D341Med (cell line): ENCODE measurements around the gene TM2D3.

ENCODE experiments used
- DNase-seq: peaks from one replicate; pipeline ENCODE4 v3.0.0; 2012; ENCODE audit warnings: low spot score

The TM2D3 gene

GRCh38 chr15:101652098-101652785 is at the start of gene TM2D3:
TM2D3 (minus strand) TSS chr15:101652381; CDS start chr15:101652361, 20 bp downstream.
- peak; percentile 99 for DNase-seq

GRCh38 chr15:101698314-101698713 is 46.1 kb upstream of the TM2D3 start:
- no peak for DNase-seq

GRCh38 chr15:101697488-101697887 is 45.3 kb upstream of the TM2D3 start:
- no peak for DNase-seq

- DNase-seq = no peak
Observed at GRCh38 chr15:101696829-101697228, 44.6 kb upstream of the TM2D3 start.

- no peak for DNase-seq
Observed at GRCh38 chr15:101694261-101694660, 42.1 kb upstream of the TM2D3 start.

GRCh38 chr15:101692801-101693598 is 40.8 kb upstream of the TM2D3 start:
- DNase-seq = no peak

- DNase-seq = no peak
Observed at GRCh38 chr15:101689901-101690300, 37.7 kb upstream of the TM2D3 start.

GRCh38 chr15:101686718-101687117 is 34.5 kb upstream of the TM2D3 start:
- no peak for DNase-seq

- no peak for DNase-seq
Observed at GRCh38 chr15:101684877-101685276, 32.7 kb upstream of the TM2D3 start.

- no peak for DNase-seq
Observed at GRCh38 chr15:101684384-101684783, 32.2 kb upstream of the TM2D3 start.

- DNase-seq = no peak
Observed at GRCh38 chr15:101679806-101680205, 27.6 kb upstream of the TM2D3 start.

- DNase-seq = no peak
Observed at GRCh38 chr15:101676921-101677329, 24.7 kb upstream of the TM2D3 start.

GRCh38 chr15:101675796-101676582 is 23.8 kb upstream of the TM2D3 start:
- DNase-seq = no peak

- no peak for DNase-seq
Observed at GRCh38 chr15:101675015-101675414, 22.8 kb upstream of the TM2D3 start.

- DNase-seq = no peak
Observed at GRCh38 chr15:101672298-101672697, 20.1 kb upstream of the TM2D3 start.

GRCh38 chr15:101669744-101670143 is 17.6 kb upstream of the TM2D3 start:
- DNase-seq = no peak

- no peak for DNase-seq
Observed at GRCh38 chr15:101667881-101668280, 15.7 kb upstream of the TM2D3 start.

- peak; percentile 45 for DNase-seq
Observed at GRCh38 chr15:101664303-101664913, 12.2 kb upstream of the TM2D3 start.

- DNase-seq = no peak
Observed at GRCh38 chr15:101662203-101662602, 10.0 kb upstream of the TM2D3 start.

GRCh38 chr15:101660005-101660404 is 7.8 kb upstream of the TM2D3 start:
- no peak for DNase-seq

GRCh38 chr15:101657968-101658784 is 6.0 kb upstream of the TM2D3 start:
- no peak for DNase-seq
